ENCODE data around the gene ZNRD2. TPM values are rescaled to one million over a fixed set of nuclear protein-coding genes. Genes with fewer than 3 reads are reported as not detected.

The ZNRD2 gene
- total RNA-seq, 1 experiment from 2014 or later, result 45.8 TPM

DNA sequence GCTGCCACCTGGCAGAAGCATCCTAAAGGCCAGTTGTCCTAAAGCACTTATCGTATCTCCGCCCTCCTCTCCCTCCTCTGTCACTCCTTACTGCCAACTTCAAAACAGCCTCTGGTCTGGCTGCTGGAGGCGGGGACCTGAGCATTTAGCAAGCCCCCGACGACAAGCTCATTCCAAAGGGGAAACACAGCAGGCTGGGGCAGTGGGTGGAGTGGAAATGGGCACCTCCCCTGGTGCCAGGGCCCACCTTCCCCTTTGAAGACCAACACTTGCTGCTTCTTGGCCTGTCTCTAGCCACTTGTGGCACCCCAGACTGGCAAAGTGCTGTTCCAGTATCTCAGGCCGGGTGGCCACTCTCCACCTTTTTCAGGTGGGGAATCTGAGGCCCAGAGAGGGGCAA, 40.1 kb downstream of the ZNRD2 start:
- H3K4ac ChIP-seq (ENCODE audit: low read depth, low read length), result no peak overlapping the region
- WGBS (ENCODE audit: extremely low coverage, insufficient read length, low lambda C conversion rate), result no CpG with 5 or more reads among the region's 6 CpGs
- no peak overlapping the region for H4K5ac ChIP-seq (ENCODE audit: insufficient read length, low read depth, low read length)
- 0 out of 5 replicates have a peak overlapping the region, but pooled peaks of 1 of the 2 experiments have one; percentile 27 for H3K4me3 Mint-ChIP-seq
- H3K9ac ChIP-seq (ENCODE audit: extremely low read depth, insufficient read length, low read length), result no peak overlapping the region
- no peak overlapping the region for H2BK15ac ChIP-seq (ENCODE audit: low read depth, low read length)
- no peak overlapping the region for H3K4me2 ChIP-seq (ENCODE audit: insufficient read depth, insufficient read length, low read length)
- no peak overlapping the region for H2AK5ac ChIP-seq (ENCODE audit: insufficient read length, low read length)
- H3K4me1 Mint-ChIP-seq, result peaks cover 16 to 33% of the 10 kb centered on the region in 2 experiments
- no peaks in the 10 kb centered on the region; the same call in 1 of the 2 replicates for H3K4me1 ChIP-seq (ENCODE audit: insufficient read depth, low read length)
- no peaks in the 10 kb centered on the region for H3K9me3 Mint-ChIP-seq
- no peak overlapping the region for H2BK5ac ChIP-seq (ENCODE audit: insufficient read length, low read length)
- no peaks in the 10 kb centered on the region for H4K20me1 ChIP-seq (ENCODE audit: control insufficient read depth, insufficient read depth, insufficient read length)
- no peak overlapping the region for H3K27ac ChIP-seq (ENCODE audit: insufficient read length, low read depth, low read length)
- no peak overlapping the region for H2BK20ac ChIP-seq (ENCODE audit: low read depth, low read length, poor library complexity, severe bottlenecking)
- H3K79me2 ChIP-seq (ENCODE audit: insufficient read depth, low read length), result no peaks in the 10 kb centered on the region; the same call in 1 of the 2 replicates
- no peak for DNase-seq
- no peaks in the 10 kb centered on the region for H3K27me3 ChIP-seq (ENCODE audit: insufficient read depth, low read length)
- H3K23me2 ChIP-seq (ENCODE audit: insufficient read length, low read depth, low read length, poor library complexity, severe bottlenecking), result peaks cover 20% of the 10 kb centered on the region
- H3K79me1 ChIP-seq (ENCODE audit: insufficient read depth, low read depth, low read length, poor library complexity, severe bottlenecking), result peaks cover 3% of the 10 kb centered on the region
- H2BK12ac ChIP-seq (ENCODE audit: insufficient read length, low read depth, low read length), result no peak overlapping the region
- H2BK120ac ChIP-seq (ENCODE audit: low read depth, low read length, poor library complexity, severe bottlenecking), result no peak overlapping the region
- H3K27me3 Mint-ChIP-seq (ENCODE audit: low read depth), result peaks cover under 1% of the 10 kb centered on the region
- TF ChIP-seq, protein P1, sequence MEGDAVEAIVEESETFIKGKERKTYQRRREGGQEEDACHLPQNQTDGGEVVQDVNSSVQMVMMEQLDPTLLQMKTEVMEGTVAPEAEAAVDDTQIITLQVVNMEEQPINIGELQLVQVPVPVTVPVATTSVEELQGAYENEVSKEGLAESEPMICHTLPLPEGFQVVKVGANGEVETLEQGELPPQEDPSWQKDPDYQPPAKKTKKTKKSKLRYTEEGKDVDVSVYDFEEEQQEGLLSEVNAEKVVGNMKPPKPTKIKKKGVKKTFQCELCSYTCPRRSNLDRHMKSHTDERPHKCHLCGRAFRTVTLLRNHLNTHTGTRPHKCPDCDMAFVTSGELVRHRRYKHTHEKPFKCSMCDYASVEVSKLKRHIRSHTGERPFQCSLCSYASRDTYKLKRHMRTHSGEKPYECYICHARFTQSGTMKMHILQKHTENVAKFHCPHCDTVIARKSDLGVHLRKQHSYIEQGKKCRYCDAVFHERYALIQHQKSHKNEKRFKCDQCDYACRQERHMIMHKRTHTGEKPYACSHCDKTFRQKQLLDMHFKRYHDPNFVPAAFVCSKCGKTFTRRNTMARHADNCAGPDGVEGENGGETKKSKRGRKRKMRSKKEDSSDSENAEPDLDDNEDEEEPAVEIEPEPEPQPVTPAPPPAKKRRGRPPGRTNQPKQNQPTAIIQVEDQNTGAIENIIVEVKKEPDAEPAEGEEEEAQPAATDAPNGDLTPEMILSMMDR (conservative IDR thresholded peaks at IDR 0.05), result no peak
- H4K8ac ChIP-seq (replicated peaks; ENCODE audit: insufficient read length, low read depth, low read length), result no peak overlapping the region
- H3K14ac ChIP-seq (ENCODE audit: insufficient read depth, low read length), result no peak overlapping the region
- no peak overlapping the region for H3T11ph ChIP-seq (ENCODE audit: low read length)
- H3K36me3 Mint-ChIP-seq (ENCODE audit: insufficient read depth in 1 of 3, low read depth in 3 of 3), result peaks cover 10 to 39% (median 38%) of the 10 kb centered on the region in 3 experiments; a peak in 6 of 7 replicates
- H4K91ac ChIP-seq (ENCODE audit: insufficient read length, low read depth, low read length), result no peak overlapping the region
- no peak overlapping the region for H3K56ac ChIP-seq (ENCODE audit: insufficient read length, low read depth, low read length)
- H3K18ac ChIP-seq (ENCODE audit: insufficient read length, low read depth, low read length), result no peak overlapping the region
- no peak overlapping the region for H3K23ac ChIP-seq (ENCODE audit: insufficient read length, low read depth, low read length)
- no peaks in the 10 kb centered on the region for H3K9me3 ChIP-seq (ENCODE audit: control insufficient read depth, low read depth, low read length)
- H3K27ac Mint-ChIP-seq, result no peak overlapping the region
- H2AFZ ChIP-seq (ENCODE audit: low read length), result no peak overlapping the region

Measured in H9 (cell line).